Measurements from ENCODE around the gene KIAA0513.

DNA sequence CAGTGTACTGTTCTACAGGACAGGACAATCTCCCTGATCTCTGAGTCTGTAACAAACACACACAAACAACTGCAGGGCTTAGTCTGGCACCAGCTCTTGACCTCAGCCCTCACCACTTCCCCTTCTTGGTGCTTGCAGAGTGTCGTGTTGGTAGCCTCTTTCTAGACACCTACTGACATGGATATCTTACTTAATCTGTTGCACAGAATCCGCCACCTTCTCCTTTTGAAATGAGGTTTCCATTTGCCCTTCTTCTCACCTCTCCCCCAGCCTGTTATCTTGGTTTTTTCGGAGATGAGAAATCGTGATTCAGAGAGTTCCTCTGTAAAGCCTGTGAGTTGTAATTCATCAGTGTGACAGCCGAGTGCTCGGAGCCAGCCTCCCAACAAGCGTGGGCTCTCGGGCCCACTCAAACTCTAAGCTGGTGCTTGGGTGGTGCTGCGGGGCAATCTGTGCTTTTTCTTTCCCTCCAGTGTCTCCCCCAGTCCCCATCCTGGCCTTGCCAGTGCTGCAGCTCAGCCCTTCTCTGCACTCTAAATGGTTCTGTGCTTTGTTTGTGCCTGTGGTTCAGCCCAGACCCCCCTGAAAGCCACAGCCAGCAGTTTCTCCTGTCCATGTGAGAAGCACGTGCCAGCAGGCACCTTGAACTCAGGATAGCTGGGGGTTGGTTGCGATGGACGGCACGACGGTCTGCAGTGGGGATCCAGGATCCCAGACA lies 28.1 kb downstream of the KIAA0513 start:
- peak in 2 of 3 donors; percentile 34 to 49 for TF ChIP-seq POLR2AphosphoS5 (IDR thresholded peaks at IDR 0.05)
- TF ChIP-seq CTCF (IDR thresholded peaks at IDR 0.05) = no peak
